Measurements from ENCODE around the gene BTD.
"Not testable (repeated sequence)": the region's sequence is repeated elsewhere in the genome, so short reads cannot be mapped to it uniquely, and the experiment has no call there.

Gene BTD

DNA sequence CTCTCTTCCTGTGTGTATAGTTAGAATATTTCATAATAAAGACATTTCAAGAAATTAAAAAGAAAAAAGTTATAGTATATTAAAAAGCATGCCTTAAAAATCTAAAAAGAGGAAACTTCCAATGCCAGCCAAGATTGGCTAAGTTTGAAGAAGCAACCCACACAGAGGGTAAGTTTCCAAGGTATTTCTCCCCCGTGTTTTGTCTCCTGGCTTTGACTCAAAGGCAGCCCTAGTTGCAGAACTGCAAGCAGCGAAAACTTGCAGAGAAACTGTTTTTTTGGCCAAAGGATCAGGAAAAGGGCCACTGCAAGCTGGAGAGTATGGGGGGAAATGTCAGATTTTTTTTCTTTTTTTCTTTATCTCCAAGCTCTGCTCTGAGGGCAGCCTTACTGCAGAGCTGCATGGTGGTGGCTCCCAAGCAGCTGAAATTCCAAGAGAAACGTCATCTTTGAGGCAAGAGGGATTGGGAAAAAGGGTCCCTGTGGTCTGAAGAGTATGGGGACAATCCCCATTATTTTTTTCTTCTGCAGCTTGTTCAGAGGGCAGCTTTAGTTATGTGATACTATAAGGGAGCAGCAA lies 23.2 kb upstream of the BTD start:
- TF ChIP-seq POLR2AphosphoS5 (IDR thresholded peaks at IDR 0.05; ENCODE audit: low read depth, low read length) = no peak
- no peak for TF ChIP-seq POLR2A (IDR thresholded peaks at IDR 0.05; ENCODE audit: low read depth, low read length)
- TF ChIP-seq TAF1 (IDR thresholded peaks at IDR 0.05; ENCODE audit: borderline replicate concordance, low read depth, low read length) = no peak
- DNase-seq (ENCODE audit: insufficient read length) (no peak), FAIRE-seq (no peak)

DNA sequence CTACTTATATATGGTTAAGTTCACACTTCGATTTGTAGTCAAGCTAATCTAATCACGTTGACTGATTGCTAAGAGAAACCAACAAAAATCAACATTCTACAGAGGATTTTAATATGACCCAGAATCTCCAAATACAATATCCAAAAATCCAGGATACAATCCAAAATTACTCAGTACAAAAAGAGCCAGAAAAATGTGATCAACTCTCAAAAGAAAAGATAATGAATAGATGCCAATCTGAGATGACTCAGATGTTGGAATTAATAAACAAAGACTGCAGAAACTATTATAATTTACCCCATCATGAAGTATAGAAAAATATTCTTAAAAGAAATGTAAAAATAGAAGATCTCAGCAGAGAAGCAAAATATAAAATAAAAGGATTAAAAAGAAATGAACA lies 22.5 kb upstream of the BTD start:
- FAIRE-seq = no peak
- DNase-seq (ENCODE audit: insufficient read length) = no peak
- TF ChIP-seq TAF1 (IDR thresholded peaks at IDR 0.05; ENCODE audit: borderline replicate concordance, low read depth, low read length) (no peak), POLR2AphosphoS5 (IDR thresholded peaks at IDR 0.05; ENCODE audit: low read depth, low read length) (no peak), POLR2A (IDR thresholded peaks at IDR 0.05; ENCODE audit: low read depth, low read length) (no peak)

DNA sequence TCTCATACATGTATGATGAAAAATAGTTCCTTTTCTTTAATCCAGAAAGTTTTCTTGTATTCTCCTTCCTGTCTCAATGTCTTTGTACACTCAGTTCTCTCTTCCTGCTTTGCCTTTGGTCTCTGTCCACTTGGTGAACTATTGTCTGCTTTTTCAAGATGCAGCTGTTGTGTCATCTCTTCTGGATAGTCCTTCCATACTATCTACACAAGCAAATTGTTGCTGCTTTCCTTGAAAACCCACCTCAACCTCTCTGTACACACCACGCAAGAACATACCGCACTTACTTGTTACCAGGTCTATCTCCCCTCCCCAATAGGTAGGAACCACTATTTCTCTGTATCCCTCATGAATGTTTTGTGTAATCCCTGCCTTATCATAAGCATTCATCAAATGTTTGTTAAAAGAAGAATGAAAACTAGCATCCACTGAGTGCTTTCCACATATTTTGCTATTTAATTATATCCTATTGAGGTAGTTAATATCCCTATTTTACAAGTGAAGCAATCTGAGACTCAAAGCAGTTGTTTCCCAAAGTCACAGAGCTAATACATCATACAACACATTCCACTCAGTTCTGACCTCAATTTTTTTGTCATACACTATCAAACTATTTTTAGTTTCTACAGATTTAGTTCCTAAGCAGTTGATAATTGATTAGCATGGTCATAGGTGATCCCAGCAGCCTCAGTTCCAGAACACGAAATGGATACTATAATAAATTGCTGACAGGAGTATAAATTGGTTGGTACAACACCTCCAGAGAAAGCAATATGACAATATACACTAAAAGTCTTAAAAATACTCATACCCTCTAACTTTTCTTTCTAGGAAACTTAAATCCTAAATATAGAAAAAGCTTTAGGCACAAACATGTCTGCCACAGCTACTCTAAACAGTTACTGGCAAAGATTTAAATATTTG lies 19.8 kb upstream of the BTD start:
- no peak for TF ChIP-seq TAF1 (IDR thresholded peaks at IDR 0.05; ENCODE audit: borderline replicate concordance, low read depth, low read length)
- no peak for TF ChIP-seq POLR2AphosphoS5 (IDR thresholded peaks at IDR 0.05; ENCODE audit: low read depth, low read length)
- TF ChIP-seq POLR2A (IDR thresholded peaks at IDR 0.05; ENCODE audit: low read depth, low read length) = no peak
- DNase-seq (ENCODE audit: insufficient read length) (no peak), FAIRE-seq (no peak)

DNA sequence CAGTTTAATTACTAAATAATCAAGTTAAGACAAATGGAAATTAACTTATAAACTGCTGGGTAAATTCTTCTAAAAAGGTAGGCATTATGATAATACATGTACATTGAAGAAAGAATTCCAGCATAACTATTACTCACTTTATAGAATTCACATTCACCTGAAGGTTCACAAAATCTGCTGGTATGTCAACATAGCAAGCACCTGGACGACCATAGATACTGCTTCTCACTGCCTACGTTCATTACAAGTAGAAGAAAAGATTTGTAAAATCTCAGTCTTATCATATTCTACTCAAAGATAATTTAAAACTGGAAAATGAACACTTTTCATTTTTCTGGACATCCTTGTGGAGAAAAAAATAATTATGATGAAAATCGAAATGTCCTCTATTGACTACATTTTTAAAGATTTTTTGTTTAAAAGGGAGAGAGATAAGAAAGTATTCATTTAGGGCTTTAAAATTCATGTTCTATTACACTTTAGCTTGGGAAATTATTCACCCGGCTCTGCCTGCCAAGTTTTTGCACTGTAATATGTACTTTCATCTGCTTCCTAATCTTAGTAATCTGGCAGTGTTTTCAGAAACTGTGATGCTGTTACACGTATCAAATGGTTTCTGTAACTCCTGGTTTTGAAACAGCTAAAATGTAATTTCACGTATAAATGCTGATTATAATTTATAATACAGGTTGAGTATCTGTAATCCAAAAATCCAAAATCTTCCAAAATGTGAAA lies 16.3 kb upstream of the BTD start:
- FAIRE-seq (no peak), DNase-seq (ENCODE audit: insufficient read length) (no peak)
- TF ChIP-seq TAF1 (IDR thresholded peaks at IDR 0.05; ENCODE audit: borderline replicate concordance, low read depth, low read length) (no peak), POLR2A (IDR thresholded peaks at IDR 0.05; ENCODE audit: low read depth, low read length) (no peak), POLR2AphosphoS5 (IDR thresholded peaks at IDR 0.05; ENCODE audit: low read depth, low read length) (no peak)

DNA sequence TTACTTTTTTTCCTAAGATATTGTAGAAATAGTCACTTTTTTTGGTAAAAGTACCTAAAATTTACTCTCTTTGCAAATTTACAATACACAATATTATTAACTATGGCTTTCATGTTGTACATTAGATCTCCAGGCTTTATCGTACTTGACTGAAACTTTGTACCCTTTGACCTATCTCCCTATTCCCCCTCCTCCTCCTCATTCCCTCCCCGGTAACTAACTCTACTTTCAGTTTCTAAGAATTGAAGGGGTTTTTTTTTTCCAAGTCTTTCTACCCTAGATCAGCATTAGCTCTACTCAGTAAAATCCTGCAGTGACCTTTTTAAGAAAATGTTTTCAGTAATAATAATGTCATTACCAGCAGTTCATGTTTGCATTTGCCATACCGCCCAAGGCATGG lies 10.3 kb upstream of the BTD start:
- no peak for DNase-seq (ENCODE audit: insufficient read length)
- TF ChIP-seq TAF1 (IDR thresholded peaks at IDR 0.05; ENCODE audit: borderline replicate concordance, low read depth, low read length) (no peak), POLR2AphosphoS5 (IDR thresholded peaks at IDR 0.05; ENCODE audit: low read depth, low read length) (no peak), POLR2A (IDR thresholded peaks at IDR 0.05; ENCODE audit: low read depth, low read length) (no peak)
- no peak for FAIRE-seq

DNA sequence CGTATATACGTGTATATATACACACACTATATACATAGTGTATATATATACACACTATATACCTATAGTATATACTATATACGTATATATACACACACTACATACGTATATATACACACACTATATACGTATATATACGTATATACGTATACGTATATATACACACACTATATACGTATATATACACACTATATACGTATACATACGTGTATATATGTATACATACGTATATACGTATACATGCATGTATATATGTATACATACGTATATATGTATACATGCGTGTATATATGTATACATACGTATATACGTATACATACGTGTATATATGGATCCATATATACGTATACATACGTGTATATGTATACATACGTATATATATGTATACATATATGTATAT lies 9.6 kb upstream of the BTD start:
- no peak for DNase-seq (ENCODE audit: insufficient read length)
- no peak for FAIRE-seq
- TF ChIP-seq TAF1 (IDR thresholded peaks at IDR 0.05; ENCODE audit: borderline replicate concordance, low read depth, low read length) (no peak), POLR2A (IDR thresholded peaks at IDR 0.05; ENCODE audit: low read depth, low read length) (no peak), POLR2AphosphoS5 (IDR thresholded peaks at IDR 0.05; ENCODE audit: low read depth, low read length) (no peak)

DNA sequence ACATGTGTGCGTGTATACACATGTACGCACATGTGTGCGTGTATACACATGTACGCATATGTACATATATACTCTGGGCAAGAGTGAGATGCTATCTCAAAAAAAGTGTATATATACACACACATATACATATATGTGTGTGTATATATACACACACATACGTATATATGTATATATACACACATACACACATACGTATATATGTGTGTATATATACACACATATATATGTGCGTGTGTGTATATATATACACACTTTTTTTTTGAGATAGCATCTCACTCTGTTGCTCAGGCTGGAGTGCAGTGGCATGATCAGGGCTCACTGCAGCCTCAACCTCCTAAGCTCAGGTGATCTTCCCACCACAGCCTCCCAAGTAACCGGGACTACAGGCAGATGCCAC lies 8.6 kb upstream of the BTD start:
- TF ChIP-seq POLR2A (IDR thresholded peaks at IDR 0.05; ENCODE audit: low read depth, low read length) (no peak), TAF1 (IDR thresholded peaks at IDR 0.05; ENCODE audit: borderline replicate concordance, low read depth, low read length) (no peak), POLR2AphosphoS5 (IDR thresholded peaks at IDR 0.05; ENCODE audit: low read depth, low read length) (no peak)
- DNase-seq (ENCODE audit: insufficient read length) = no peak
- no peak for FAIRE-seq

DNA sequence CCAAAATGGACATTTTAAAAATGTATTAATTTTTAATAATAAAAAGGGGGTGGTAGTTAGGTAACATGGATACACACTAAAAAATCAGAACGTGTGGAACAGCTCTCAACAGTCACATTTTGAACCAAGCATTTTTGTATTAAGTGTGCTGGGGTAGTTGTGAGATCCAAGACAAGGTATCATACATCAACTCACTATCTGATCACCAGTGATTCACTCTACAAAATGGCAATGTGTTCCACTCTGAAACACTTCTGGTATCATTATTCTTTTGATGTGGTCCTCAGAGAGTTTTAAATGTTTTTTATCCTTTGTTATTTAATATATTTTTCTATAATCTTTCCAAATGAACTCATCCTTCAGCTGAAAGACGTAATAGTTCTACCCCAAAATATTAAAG lies 5.6 kb upstream of the BTD start:
- TF ChIP-seq TAF1 (IDR thresholded peaks at IDR 0.05; ENCODE audit: borderline replicate concordance, low read depth, low read length) (no peak), POLR2A (IDR thresholded peaks at IDR 0.05; ENCODE audit: low read depth, low read length) (no peak), POLR2AphosphoS5 (IDR thresholded peaks at IDR 0.05; ENCODE audit: low read depth, low read length) (no peak)
- FAIRE-seq (no peak), DNase-seq (ENCODE audit: insufficient read length) (no peak)

DNA sequence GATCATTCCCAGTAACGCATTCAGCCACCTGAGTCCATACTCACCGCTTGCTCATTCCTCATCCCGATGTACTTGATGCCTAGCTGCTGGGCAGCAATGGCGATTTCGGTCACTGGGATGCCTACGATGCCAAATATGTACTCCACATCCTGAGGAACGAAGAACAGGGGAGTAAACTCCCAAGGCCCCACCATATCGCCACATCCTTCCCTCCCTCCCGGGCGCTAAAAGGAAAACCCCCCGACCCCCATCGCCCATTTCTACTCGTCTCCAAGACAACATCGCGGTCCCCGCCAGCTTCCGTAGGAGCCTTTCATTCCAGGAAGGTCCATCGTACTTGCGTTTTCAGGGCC lies 523 bp upstream of the BTD start:
- no peak for FAIRE-seq
- DNase-seq (ENCODE audit: insufficient read length) = no peak
- TF ChIP-seq POLR2AphosphoS5 (IDR thresholded peaks at IDR 0.05; ENCODE audit: low read depth, low read length) (no peak), TAF1 (IDR thresholded peaks at IDR 0.05; ENCODE audit: borderline replicate concordance, low read depth, low read length) (no peak), POLR2A (IDR thresholded peaks at IDR 0.05; ENCODE audit: low read depth, low read length) (no peak)

DNA sequence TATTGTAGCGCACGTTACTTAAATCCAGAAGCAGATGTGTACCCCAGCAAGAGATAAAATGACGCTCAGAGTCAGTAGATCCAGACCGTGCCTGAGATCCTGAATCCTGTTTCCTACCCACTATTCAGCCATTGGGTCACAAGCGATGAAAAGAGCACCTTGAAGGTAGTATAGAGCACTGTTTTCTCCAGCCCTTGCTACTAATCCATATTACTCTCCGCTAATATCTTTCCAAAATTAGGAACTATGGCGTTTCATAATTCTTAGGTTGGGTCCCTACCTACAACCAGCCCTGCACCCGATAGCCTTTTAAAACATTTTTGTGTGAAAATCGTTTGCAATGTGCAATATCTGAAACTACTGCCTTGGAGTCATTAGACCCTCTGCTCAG lies 596 bp downstream of the BTD start:
- no peak for FAIRE-seq

DNA sequence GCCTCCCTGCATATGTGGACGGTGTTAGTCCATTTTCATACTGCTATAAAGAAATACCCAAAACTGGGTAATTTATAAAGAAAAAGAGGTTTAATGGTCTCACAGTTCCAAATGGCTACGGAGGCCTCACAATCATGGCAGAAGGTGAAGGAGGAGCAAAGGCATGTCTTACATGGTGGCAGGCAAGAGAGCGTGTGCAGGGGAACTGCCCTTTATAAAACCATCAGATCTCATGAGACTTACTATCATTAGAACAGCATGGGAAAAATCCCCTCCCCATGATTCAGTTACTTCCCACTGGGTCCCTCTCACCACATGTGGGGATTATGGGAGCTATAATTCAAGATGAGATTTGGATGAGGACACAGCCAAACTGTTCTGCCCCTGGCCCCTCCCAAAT lies 1.3 kb downstream of the BTD start:
- not testable (repeated sequence) for DNase-seq (ENCODE audit: insufficient read length); FAIRE-seq

More for the DNA sequence above, 596 bp downstream of the BTD start:
- DNase-seq (ENCODE audit: insufficient read length) = no peak
- TF ChIP-seq POLR2AphosphoS5 (IDR thresholded peaks at IDR 0.05; ENCODE audit: low read depth, low read length) (no peak), POLR2A (IDR thresholded peaks at IDR 0.05; ENCODE audit: low read depth, low read length) (no peak), TAF1 (IDR thresholded peaks at IDR 0.05; ENCODE audit: borderline replicate concordance, low read depth, low read length) (no peak)

DNA sequence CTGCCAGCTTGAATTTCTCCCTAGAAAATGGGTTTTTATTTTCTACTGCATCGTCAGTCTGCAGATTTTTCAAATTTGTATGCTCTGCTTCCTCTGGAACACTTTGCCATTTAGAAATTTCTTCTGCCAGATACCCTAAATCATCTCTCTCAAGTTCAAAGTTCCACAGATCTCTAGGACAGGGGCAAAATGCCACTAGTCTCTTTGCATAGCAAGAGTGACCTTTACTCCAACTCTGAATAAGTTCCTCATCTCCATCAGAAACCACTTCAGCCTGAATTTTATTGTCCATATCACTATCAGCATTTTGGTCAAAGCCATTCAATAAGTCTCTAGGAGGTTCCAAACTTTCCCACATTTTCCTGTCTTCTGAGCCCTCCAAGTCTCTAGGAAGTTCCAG lies 3.0 kb downstream of the BTD start:
- FAIRE-seq; DNase-seq (ENCODE audit: insufficient read length): not testable (repeated sequence)

Measured in GM12892 (cell line).